ENCODE measurements around the gene DCDC2C. TPM values are rescaled to one million over a fixed set of nuclear protein-coding genes. Genes with fewer than 3 reads are reported as not detected.

The DCDC2C gene
- total RNA-seq, 4 donors from 2014 or later = 0.19 to 4.0 TPM; not detected in 2

DNA sequence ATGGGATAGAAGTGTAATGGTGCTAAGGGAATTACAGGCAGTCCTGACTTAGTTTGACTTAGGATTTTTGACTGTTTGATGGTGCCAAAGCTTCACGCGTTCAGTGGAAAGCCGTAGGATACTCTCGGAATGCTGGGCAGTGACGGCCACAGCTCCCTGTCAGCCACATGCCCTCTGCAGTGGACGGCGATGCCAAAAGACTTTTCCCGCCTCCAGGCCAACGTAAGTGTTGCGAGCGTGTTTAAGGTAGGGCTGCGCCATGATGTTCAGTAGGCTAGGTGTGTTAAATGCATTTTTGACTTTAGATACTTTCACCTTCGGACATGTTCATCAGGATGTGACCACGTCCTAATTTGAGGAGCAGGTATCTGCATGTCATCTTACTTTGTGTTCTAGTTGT, 63.4 kb downstream of the DCDC2C start:
- no peaks in the 10 kb centered on the region for H3K4me1 ChIP-seq
- peaks cover 15% of the 10 kb centered on the region for H3K27me3 ChIP-seq
- 86 to 93% methylated on average over 8 to 14 of the region's 14 CpGs for WGBS, 2 donors (ENCODE audit: low coverage in 1 of 2)
- H3K4me3 ChIP-seq = no peak overlapping the region
- H3K9me3 ChIP-seq = no peaks in the 10 kb centered on the region
- no peaks in the 10 kb centered on the region for H3K36me3 ChIP-seq
- H3K27ac ChIP-seq = no peak overlapping the region
- TF ChIP-seq EP300 (IDR thresholded peaks at IDR 0.05) = no peak
- TF ChIP-seq POLR2A (IDR thresholded peaks at IDR 0.05) = no peak
- no peak for TF ChIP-seq POLR2AphosphoS5 (IDR thresholded peaks at IDR 0.05)
- TF ChIP-seq, protein P1, sequence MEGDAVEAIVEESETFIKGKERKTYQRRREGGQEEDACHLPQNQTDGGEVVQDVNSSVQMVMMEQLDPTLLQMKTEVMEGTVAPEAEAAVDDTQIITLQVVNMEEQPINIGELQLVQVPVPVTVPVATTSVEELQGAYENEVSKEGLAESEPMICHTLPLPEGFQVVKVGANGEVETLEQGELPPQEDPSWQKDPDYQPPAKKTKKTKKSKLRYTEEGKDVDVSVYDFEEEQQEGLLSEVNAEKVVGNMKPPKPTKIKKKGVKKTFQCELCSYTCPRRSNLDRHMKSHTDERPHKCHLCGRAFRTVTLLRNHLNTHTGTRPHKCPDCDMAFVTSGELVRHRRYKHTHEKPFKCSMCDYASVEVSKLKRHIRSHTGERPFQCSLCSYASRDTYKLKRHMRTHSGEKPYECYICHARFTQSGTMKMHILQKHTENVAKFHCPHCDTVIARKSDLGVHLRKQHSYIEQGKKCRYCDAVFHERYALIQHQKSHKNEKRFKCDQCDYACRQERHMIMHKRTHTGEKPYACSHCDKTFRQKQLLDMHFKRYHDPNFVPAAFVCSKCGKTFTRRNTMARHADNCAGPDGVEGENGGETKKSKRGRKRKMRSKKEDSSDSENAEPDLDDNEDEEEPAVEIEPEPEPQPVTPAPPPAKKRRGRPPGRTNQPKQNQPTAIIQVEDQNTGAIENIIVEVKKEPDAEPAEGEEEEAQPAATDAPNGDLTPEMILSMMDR (IDR thresholded peaks at IDR 0.05) = no peak
- no peak for ATAC-seq

- ATAC-seq = no peak
Measured at GRCh38 chr2:3768960-3769765, 65.8 kb downstream of the DCDC2C start.

DNA sequence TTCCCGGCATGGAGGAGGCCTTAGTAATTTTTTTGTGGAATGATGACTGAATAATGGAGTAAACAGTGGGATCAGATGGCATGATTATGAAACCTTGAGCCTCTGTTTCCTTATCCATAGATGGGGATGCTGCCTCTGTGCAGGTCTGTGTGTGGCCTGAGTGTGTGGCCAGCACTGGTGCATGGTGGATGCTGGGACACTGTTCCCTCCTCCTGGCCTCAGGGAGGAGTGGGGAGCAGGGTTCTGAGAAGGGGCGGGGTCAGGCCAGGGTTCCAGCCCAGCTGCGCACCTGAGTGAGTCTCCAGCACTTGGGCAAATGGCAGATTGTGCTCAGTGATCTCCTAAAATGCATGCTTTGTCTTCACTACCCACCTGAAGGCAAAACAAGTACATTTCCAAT, 66.4 kb downstream of the DCDC2C start:
- H3K4me3 ChIP-seq = no peak overlapping the region
- H3K27me3 ChIP-seq = peaks cover 18% of the 10 kb centered on the region
- no peak for ATAC-seq
- no peaks in the 10 kb centered on the region for H3K36me3 ChIP-seq
- WGBS, 2 donors (ENCODE audit: low coverage in 1 of 2) = 70% methylated on average over 2 to 3 of the region's 3 CpGs
- H3K4me1 ChIP-seq = no peaks in the 10 kb centered on the region
- H3K27ac ChIP-seq = no peak overlapping the region
- TF ChIP-seq POLR2AphosphoS5 (IDR thresholded peaks at IDR 0.05) = no peak
- TF ChIP-seq, protein P1 (IDR thresholded peaks at IDR 0.05) = no peak
- TF ChIP-seq POLR2A (IDR thresholded peaks at IDR 0.05) = no peak
- no peak for TF ChIP-seq EP300 (IDR thresholded peaks at IDR 0.05)
- H3K9me3 ChIP-seq = no peaks in the 10 kb centered on the region

More at GRCh38 chr2:3768960-3769765, 65.8 kb downstream of the DCDC2C start:
- no peaks in the 10 kb centered on the region for H3K36me3 ChIP-seq
- peaks cover 15% of the 10 kb centered on the region for H3K27me3 ChIP-seq
- no peak overlapping the region for H3K27ac ChIP-seq
- no peaks in the 10 kb centered on the region for H3K9me3 ChIP-seq
- H3K4me3 ChIP-seq = no peak overlapping the region
- TF ChIP-seq POLR2A (IDR thresholded peaks at IDR 0.05) (no peak), POLR2AphosphoS5 (IDR thresholded peaks at IDR 0.05) (no peak), EP300 (IDR thresholded peaks at IDR 0.05) (no peak)
- TF ChIP-seq, protein P1 (IDR thresholded peaks at IDR 0.05) = no peak
- no peaks in the 10 kb centered on the region for H3K4me1 ChIP-seq
- WGBS, 2 donors (ENCODE audit: low coverage in 1 of 2) = 88 to 90% methylated on average over 6 to 16 of the region's 21 CpGs

DNA sequence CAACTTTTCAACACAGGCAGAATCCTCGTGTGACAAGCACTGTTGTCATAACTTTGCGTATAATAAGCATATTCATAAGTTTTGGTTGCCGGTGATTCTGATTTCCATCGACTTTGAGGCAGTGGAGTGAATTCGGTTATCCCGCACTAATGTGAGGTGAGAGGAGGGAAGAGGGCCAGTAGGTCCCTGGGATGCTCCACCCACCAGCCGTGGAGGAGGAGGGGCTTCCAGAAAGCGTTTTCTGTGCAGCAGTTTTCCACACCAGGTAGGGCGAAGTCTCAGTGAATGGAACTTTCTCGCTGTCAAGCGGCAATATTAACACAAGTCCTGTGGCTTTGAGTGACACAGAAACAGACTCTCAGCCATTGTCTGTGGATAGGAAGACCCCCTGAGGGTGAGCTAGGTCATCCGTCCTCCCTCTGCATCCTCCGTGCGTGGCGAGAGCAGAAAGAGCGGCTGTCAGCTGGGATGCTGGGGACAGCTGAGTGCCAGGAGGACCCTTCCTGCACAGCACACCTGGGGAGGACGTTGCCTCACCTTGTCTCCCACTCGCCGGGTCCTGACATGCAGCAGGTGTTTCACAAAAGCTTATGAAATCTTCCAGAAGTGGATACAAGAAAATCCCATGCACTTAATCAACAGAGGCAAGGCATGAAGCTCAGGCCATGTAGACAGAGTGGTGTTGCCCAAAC, 67.5 kb downstream of the DCDC2C start:
- Histone ChIP-seq H3K27ac (no peak overlapping the region), H3K4me1 (no peaks in the 10 kb centered on the region), H3K4me3 (no peak overlapping the region), H3K27me3 (peaks cover 13% of the 10 kb centered on the region), H3K9me3 (no peaks in the 10 kb centered on the region), H3K36me3 (no peaks in the 10 kb centered on the region)
- no peak for ATAC-seq
- TF ChIP-seq EP300 (IDR thresholded peaks at IDR 0.05) (no peak), POLR2A (IDR thresholded peaks at IDR 0.05) (no peak)
- TF ChIP-seq, protein P1 (IDR thresholded peaks at IDR 0.05) = no peak
- 65 to 83% methylated on average over 4 to 8 of the region's 19 CpGs for WGBS, 2 donors (ENCODE audit: low coverage in 1 of 2)
